Activated T-helper 17 cell treated with anti-CD3 and anti-CD28 coated beads, Interleukin-2, amount 50 U/mL, for 72 hours (primary cell): Measurements from ENCODE around the gene KPNA3. TPM values are rescaled to one million over a fixed set of nuclear protein-coding genes. Genes with fewer than 3 reads are reported as not detected.
"Not testable (repeated sequence)": the region's sequence is repeated elsewhere in the genome, so short reads cannot be mapped to it uniquely, and the experiment has no call there.

Experiments
- ATAC-seq: fragments of 150-1000 bp; cut with Tn5 transposase; replicated peaks from 2 replicates; pipeline ENCODE4 v1.10.0; 2021; ENCODE audit warnings: mild to moderate bottlenecking, moderate library complexity
- H3K27ac Mint-ChIP-seq: one replicate; pipeline ENCODE4 v1.8.0; 2022; ENCODE audit warnings: mixed read lengths
- H3K27me3 Mint-ChIP-seq: one replicate; pipeline ENCODE4 v1.8.0; 2022; ENCODE audit warnings: mixed read lengths
- H3K36me3 Mint-ChIP-seq: one replicate; pipeline ENCODE4 v1.8.0; 2022; ENCODE audit warnings: low read depth, mild to moderate bottlenecking, mixed read lengths
- H3K4me1 Mint-ChIP-seq: one replicate; pipeline ENCODE4 v1.8.0; 2022; ENCODE audit warnings: mixed read lengths
- H3K4me3 Mint-ChIP-seq: one replicate; pipeline ENCODE4 v1.8.0; 2022; ENCODE audit warnings: mild to moderate bottlenecking, mixed read lengths
- H3K9me3 Mint-ChIP-seq: one replicate; pipeline ENCODE4 v1.8.0; 2022; ENCODE audit warnings: mixed read lengths
- total RNA-seq, 2 donors: library from RNA; stranded (reverse); gene quantifications; one replicate each; pipeline ENCODE4 v1.2.3, GENCODE V29; 2022

The KPNA3 gene
- total RNA-seq, 2 donors from 2014 or later = 20.3 to 49.5 TPM

- ATAC-seq = no peak
- Mint-ChIP-seq H3K27ac (no peak overlapping the region), H3K9me3 (no peaks in the 10 kb centered on the region), H3K4me3 (no peak overlapping the region), H3K4me1 (peaks cover 6% of the 10 kb centered on the region), H3K27me3 (no peaks in the 10 kb centered on the region), H3K36me3 (no peaks in the 10 kb centered on the region)
Measured at GRCh38 chr13:49754146-49754545, 38.3 kb downstream of the KPNA3 start.

GRCh38 chr13:49749848-49750247, 42.6 kb downstream of the KPNA3 start:
- Mint-ChIP-seq H3K9me3 (no peaks in the 10 kb centered on the region), H3K4me1 (peaks cover 6% of the 10 kb centered on the region), H3K27me3 (no peaks in the 10 kb centered on the region), H3K27ac (no peak overlapping the region), H3K36me3 (peaks cover 14% of the 10 kb centered on the region), H3K4me3 (no peak overlapping the region)
- no peak for ATAC-seq

- Mint-ChIP-seq H3K36me3 (peaks cover 52% of the 10 kb centered on the region), H3K27ac (no peak overlapping the region), H3K27me3 (no peaks in the 10 kb centered on the region), H3K4me3 (no peak overlapping the region), H3K9me3 (no peaks in the 10 kb centered on the region), H3K4me1 (no peaks in the 10 kb centered on the region)
- ATAC-seq = no peak
Measured at GRCh38 chr13:49746111-49746510, 46.4 kb downstream of the KPNA3 start.

- no peak overlapping the region for H3K27ac Mint-ChIP-seq
- no peak for ATAC-seq
- H3K9me3 Mint-ChIP-seq = no peaks in the 10 kb centered on the region
- no peak overlapping the region for H3K4me3 Mint-ChIP-seq
- peaks cover 71% of the 10 kb centered on the region for H3K36me3 Mint-ChIP-seq
- H3K4me1 Mint-ChIP-seq = no peaks in the 10 kb centered on the region
- no peaks in the 10 kb centered on the region for H3K27me3 Mint-ChIP-seq
Measured at GRCh38 chr13:49740870-49741269, 51.6 kb downstream of the KPNA3 start.

GRCh38 chr13:49739498-49740187, 52.8 kb downstream of the KPNA3 start:
- ATAC-seq = no peak
- Mint-ChIP-seq H3K27ac (no peak overlapping the region), H3K9me3 (no peaks in the 10 kb centered on the region), H3K4me1 (no peaks in the 10 kb centered on the region), H3K36me3 (peaks cover 61% of the 10 kb centered on the region), H3K4me3 (no peak overlapping the region), H3K27me3 (no peaks in the 10 kb centered on the region)

GRCh38 chr13:49733181-49733951, 59.1 kb downstream of the KPNA3 start:
- Mint-ChIP-seq H3K27ac (no peak overlapping the region), H3K4me3 (no peak overlapping the region), H3K4me1 (no peaks in the 10 kb centered on the region), H3K27me3 (no peaks in the 10 kb centered on the region), H3K36me3 (peaks cover 37% of the 10 kb centered on the region), H3K9me3 (no peaks in the 10 kb centered on the region)
- ATAC-seq = no peak

- ATAC-seq = no peak
- H3K4me1 Mint-ChIP-seq = no peaks in the 10 kb centered on the region
- peaks cover 52% of the 10 kb centered on the region for H3K36me3 Mint-ChIP-seq
- no peak overlapping the region for H3K27ac Mint-ChIP-seq
- no peaks in the 10 kb centered on the region for H3K27me3 Mint-ChIP-seq
- H3K4me3 Mint-ChIP-seq = no peak overlapping the region
- H3K9me3 Mint-ChIP-seq = no peaks in the 10 kb centered on the region
Measured at GRCh38 chr13:49731766-49732165, 60.7 kb downstream of the KPNA3 start.

GRCh38 chr13:49716615-49717014, 75.9 kb downstream of the KPNA3 start:
- H3K4me1 Mint-ChIP-seq = no peaks in the 10 kb centered on the region
- ATAC-seq = no peak
- no peak overlapping the region for H3K27ac Mint-ChIP-seq
- no peak overlapping the region for H3K4me3 Mint-ChIP-seq
- no peaks in the 10 kb centered on the region for H3K27me3 Mint-ChIP-seq
- peaks cover 91% of the 10 kb centered on the region for H3K36me3 Mint-ChIP-seq
- peaks cover 6% of the 10 kb centered on the region for H3K9me3 Mint-ChIP-seq

GRCh38 chr13:49714757-49715156, 77.7 kb downstream of the KPNA3 start:
- no peaks in the 10 kb centered on the region for H3K4me1 Mint-ChIP-seq
- H3K27me3 Mint-ChIP-seq = no peaks in the 10 kb centered on the region
- H3K36me3 Mint-ChIP-seq = peaks cover 91% of the 10 kb centered on the region

GRCh38 chr13:49711218-49711863, 81.1 kb downstream of the KPNA3 start:
- H3K9me3 Mint-ChIP-seq = peaks cover 3% of the 10 kb centered on the region
- no peaks in the 10 kb centered on the region for H3K27me3 Mint-ChIP-seq
- peak overlapping the region; percentile 22 for H3K27ac Mint-ChIP-seq
- no peaks in the 10 kb centered on the region for H3K4me1 Mint-ChIP-seq
- H3K4me3 Mint-ChIP-seq = no peak overlapping the region
- no peak for ATAC-seq
- H3K36me3 Mint-ChIP-seq = peaks cover 89% of the 10 kb centered on the region

More at GRCh38 chr13:49714757-49715156, 77.7 kb downstream of the KPNA3 start:
- H3K9me3 Mint-ChIP-seq = peaks cover 6% of the 10 kb centered on the region
- no peak for ATAC-seq
- H3K4me3 Mint-ChIP-seq = no peak overlapping the region
- H3K27ac Mint-ChIP-seq = no peak overlapping the region

GRCh38 chr13:49704264-49704663, 88.2 kb downstream of the KPNA3 start:
- not testable (repeated sequence) for H3K9me3 Mint-ChIP-seq, ATAC-seq, H3K4me3 Mint-ChIP-seq, H3K27ac Mint-ChIP-seq, H3K4me1 Mint-ChIP-seq, H3K27me3 Mint-ChIP-seq
- peaks cover 85% of the 10 kb centered on the region for H3K36me3 Mint-ChIP-seq

- ATAC-seq = no peak
- Mint-ChIP-seq H3K27me3 (no peaks in the 10 kb centered on the region), H3K36me3 (peaks cover 62% of the 10 kb centered on the region), H3K4me1 (no peaks in the 10 kb centered on the region), H3K4me3 (no peak overlapping the region), H3K27ac (no peak overlapping the region), H3K9me3 (no peaks in the 10 kb centered on the region)
Measured at GRCh38 chr13:49701491-49701890, 91.0 kb downstream of the KPNA3 start.

- Mint-ChIP-seq H3K4me3 (no peak overlapping the region), H3K27me3 (no peaks in the 10 kb centered on the region), H3K36me3 (peaks cover 36% of the 10 kb centered on the region), H3K9me3 (no peaks in the 10 kb centered on the region), H3K4me1 (no peaks in the 10 kb centered on the region), H3K27ac (no peak overlapping the region)
- no peak for ATAC-seq
Measured at GRCh38 chr13:49697468-49697867, 95.0 kb downstream of the KPNA3 start.

GRCh38 chr13:49694446-49694845, 98.0 kb downstream of the KPNA3 start:
- H3K9me3 Mint-ChIP-seq = no peaks in the 10 kb centered on the region
- no peaks in the 10 kb centered on the region for H3K4me1 Mint-ChIP-seq
- no peak for ATAC-seq
- H3K27me3 Mint-ChIP-seq = no peaks in the 10 kb centered on the region
- no peak overlapping the region for H3K4me3 Mint-ChIP-seq
- peaks cover 6% of the 10 kb centered on the region for H3K36me3 Mint-ChIP-seq
- no peak overlapping the region for H3K27ac Mint-ChIP-seq

GRCh38 chr13:49693877-49694276, 98.6 kb downstream of the KPNA3 start:
- Mint-ChIP-seq H3K9me3 (no peaks in the 10 kb centered on the region), H3K4me1 (no peaks in the 10 kb centered on the region), H3K4me3 (no peak overlapping the region), H3K36me3 (peaks cover 2% of the 10 kb centered on the region), H3K27me3 (no peaks in the 10 kb centered on the region), H3K27ac (no peak overlapping the region)
- ATAC-seq = no peak
